Mammary epithelial cell (primary cell): ENCODE measurements around the gene SH3BP1.

Experiments used
- EZH2 ChIP-seq: IDR thresholded peaks from 2 replicates; pipeline ENCODE4 v1.6.1; 2012; ENCODE audit warnings: low read length, inconsistent platforms, borderline replicate concordance
- TF ChIP-seq, protein P1 (sequence below), 2 donors: IDR thresholded peaks in 1 of 2; conservative IDR thresholded peaks in 1 of 2; 2 replicates each; pipeline ENCODE4 v1.5.1; 2011 to 2012; ENCODE audit warnings: inconsistent platforms in 2 of 2, low read length in 2 of 2, mild to moderate bottlenecking in 2 of 2, control low read depth in 1 of 2, low read depth in 1 of 2; ENCODE audit not compliant: insufficient read depth in 1 of 2; ENCODE audit errors: extremely low read depth in 1 of 2

DNA sequence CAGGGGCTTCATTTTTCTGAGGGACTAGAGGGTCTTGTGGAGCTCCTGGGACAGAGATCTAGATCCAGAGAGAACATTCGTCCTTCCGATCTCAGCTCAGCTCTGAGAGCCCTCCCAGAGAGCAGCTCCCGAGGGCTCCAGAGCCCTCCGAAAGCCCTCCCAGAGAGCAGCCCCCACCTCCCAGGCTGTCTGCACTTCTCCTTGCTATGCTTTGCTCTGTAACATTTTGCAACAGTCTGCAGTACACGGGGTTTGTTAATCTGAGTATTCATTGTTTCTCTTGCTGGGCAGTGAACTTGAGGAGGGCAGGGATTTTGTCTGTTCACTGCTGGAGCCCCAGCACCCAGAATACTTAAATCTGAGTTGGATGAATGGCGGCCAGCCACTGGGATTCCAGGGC is 28.3 kb upstream of the SH3BP1 start:
- TF ChIP-seq, protein P1, sequence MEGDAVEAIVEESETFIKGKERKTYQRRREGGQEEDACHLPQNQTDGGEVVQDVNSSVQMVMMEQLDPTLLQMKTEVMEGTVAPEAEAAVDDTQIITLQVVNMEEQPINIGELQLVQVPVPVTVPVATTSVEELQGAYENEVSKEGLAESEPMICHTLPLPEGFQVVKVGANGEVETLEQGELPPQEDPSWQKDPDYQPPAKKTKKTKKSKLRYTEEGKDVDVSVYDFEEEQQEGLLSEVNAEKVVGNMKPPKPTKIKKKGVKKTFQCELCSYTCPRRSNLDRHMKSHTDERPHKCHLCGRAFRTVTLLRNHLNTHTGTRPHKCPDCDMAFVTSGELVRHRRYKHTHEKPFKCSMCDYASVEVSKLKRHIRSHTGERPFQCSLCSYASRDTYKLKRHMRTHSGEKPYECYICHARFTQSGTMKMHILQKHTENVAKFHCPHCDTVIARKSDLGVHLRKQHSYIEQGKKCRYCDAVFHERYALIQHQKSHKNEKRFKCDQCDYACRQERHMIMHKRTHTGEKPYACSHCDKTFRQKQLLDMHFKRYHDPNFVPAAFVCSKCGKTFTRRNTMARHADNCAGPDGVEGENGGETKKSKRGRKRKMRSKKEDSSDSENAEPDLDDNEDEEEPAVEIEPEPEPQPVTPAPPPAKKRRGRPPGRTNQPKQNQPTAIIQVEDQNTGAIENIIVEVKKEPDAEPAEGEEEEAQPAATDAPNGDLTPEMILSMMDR (conservative IDR thresholded peaks at IDR 0.05 in 1 of 2, IDR thresholded peaks at IDR 0.05 in 1 of 2; ENCODE audit: extremely low read depth in 1 of 2, insufficient read depth in 1 of 2, low read depth in 1 of 2, low read length in 2 of 2): no peak
- no peak for TF ChIP-seq EZH2
